DOHH2 (cell line): ENCODE measurements around the gene ENGASE.

Experiments
- CTCF ChIP-seq: fragments of 200-600 bp; sonication (generic); IDR thresholded peaks from one replicate; pipeline ENCODE4 v1.5.1; 2014; ENCODE audit warnings: antibody characterized with exemption, mild to moderate bottlenecking, low read depth, low read length; ENCODE audit not compliant: poor library complexity, severe bottlenecking
- EZH2phosphoT487 ChIP-seq: fragments of 200-600 bp; sonication (generic); IDR thresholded peaks from 2 replicates; pipeline ENCODE4 v1.6.1; 2017; ENCODE audit warnings: borderline replicate concordance, mild to moderate bottlenecking, antibody characterized with exemption, low read length, moderate library complexity, mixed read lengths

GRCh38 chr17:79034931-79035485, 39.6 kb upstream of the ENGASE start:
- TF ChIP-seq CTCF, result no peak
- TF ChIP-seq EZH2phosphoT487, result no peak
